ENCODE results near the gene VASP. TPM values are rescaled to one million over a fixed set of nuclear protein-coding genes. Genes with fewer than 3 reads are reported as not detected.

The VASP gene
- total and polyA plus RNA-seq, 2 of the 13 experiments (the other 11 are each of a cell fraction or from before 2014, with no cell fraction given) = 41.8 to 67.1 TPM

DNA sequence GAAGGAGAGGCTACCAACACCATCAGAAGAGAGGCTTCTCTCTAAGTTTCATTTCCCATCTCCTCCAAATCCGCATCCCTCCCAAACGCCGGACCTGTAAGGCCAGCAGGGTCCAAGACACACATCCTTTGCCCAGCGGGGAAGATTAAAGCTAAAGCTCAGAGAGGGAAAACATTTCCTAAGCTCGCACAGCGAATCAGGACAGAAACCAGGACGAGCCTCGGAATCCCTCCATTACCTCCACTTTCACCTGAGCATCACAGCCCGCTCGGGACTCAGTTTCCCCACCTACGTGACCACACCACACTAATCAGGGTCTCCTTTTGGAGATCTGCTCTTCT lies 40.2 kb upstream of the VASP start (continued):
- TF ChIP-seq HDAC1 (CRISPR knock-in tag; IDR thresholded peaks at IDR 0.05) (no peak), SRY (CRISPR knock-in tag; IDR thresholded peaks at IDR 0.05) (no peak), ZIK1 (CRISPR knock-in tag; IDR thresholded peaks at IDR 0.05; ENCODE audit: borderline replicate concordance, low read depth) (no peak), GTF3A (CRISPR knock-in tag; conservative IDR thresholded peaks at IDR 0.05) (0 out of 2 replicates have a peak, but pooled peaks have one; percentile 39), PHF8 (CRISPR knock-in tag; IDR thresholded peaks at IDR 0.05) (0 out of 2 replicates have a peak, but pooled peaks have one; percentile 14), ZNF768 (CRISPR knock-in tag; IDR thresholded peaks at IDR 0.05) (peak; percentile 77; the same call in 1 of the 2 replicates), ZFP90 (CRISPR knock-in tag; IDR thresholded peaks at IDR 0.05; ENCODE audit: borderline replicate concordance) (0 out of 2 replicates have a peak, but pooled peaks have one; percentile 16), KDM2A (CRISPR knock-in tag; IDR thresholded peaks at IDR 0.05; ENCODE audit: borderline replicate concordance, low read depth) (no peak), MYC (CRISPR knock-in tag; IDR thresholded peaks at IDR 0.05; ENCODE audit: borderline replicate concordance) (no peak), ZNF17 (CRISPR knock-in tag; IDR thresholded peaks at IDR 0.05) (no peak)
- TF ChIP-seq, protein P1, sequence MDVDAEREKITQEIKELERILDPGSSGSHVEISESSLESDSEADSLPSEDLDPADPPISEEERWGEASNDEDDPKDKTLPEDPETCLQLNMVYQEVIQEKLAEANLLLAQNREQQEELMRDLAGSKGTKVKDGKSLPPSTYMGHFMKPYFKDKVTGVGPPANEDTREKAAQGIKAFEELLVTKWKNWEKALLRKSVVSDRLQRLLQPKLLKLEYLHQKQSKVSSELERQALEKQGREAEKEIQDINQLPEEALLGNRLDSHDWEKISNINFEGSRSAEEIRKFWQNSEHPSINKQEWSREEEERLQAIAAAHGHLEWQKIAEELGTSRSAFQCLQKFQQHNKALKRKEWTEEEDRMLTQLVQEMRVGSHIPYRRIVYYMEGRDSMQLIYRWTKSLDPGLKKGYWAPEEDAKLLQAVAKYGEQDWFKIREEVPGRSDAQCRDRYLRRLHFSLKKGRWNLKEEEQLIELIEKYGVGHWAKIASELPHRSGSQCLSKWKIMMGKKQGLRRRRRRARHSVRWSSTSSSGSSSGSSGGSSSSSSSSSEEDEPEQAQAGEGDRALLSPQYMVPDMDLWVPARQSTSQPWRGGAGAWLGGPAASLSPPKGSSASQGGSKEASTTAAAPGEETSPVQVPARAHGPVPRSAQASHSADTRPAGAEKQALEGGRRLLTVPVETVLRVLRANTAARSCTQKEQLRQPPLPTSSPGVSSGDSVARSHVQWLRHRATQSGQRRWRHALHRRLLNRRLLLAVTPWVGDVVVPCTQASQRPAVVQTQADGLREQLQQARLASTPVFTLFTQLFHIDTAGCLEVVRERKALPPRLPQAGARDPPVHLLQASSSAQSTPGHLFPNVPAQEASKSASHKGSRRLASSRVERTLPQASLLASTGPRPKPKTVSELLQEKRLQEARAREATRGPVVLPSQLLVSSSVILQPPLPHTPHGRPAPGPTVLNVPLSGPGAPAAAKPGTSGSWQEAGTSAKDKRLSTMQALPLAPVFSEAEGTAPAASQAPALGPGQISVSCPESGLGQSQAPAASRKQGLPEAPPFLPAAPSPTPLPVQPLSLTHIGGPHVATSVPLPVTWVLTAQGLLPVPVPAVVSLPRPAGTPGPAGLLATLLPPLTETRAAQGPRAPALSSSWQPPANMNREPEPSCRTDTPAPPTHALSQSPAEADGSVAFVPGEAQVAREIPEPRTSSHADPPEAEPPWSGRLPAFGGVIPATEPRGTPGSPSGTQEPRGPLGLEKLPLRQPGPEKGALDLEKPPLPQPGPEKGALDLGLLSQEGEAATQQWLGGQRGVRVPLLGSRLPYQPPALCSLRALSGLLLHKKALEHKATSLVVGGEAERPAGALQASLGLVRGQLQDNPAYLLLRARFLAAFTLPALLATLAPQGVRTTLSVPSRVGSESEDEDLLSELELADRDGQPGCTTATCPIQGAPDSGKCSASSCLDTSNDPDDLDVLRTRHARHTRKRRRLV (CRISPR knock-in tag; IDR thresholded peaks at IDR 0.05) = 0 out of 2 replicates have a peak, but pooled peaks have one; percentile 12
- TF ChIP-seq, protein P2, sequence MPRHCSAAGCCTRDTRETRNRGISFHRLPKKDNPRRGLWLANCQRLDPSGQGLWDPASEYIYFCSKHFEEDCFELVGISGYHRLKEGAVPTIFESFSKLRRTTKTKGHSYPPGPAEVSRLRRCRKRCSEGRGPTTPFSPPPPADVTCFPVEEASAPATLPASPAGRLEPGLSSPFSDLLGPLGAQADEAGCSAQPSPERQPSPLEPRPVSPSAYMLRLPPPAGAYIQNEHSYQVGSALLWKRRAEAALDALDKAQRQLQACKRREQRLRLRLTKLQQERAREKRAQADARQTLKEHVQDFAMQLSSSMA (CRISPR knock-in tag; IDR thresholded peaks at IDR 0.05) = no peak
